HG03575 (cell line): Measurements from ENCODE around the gene WDR35.
"Not testable (repeated sequence)": the region's sequence is repeated elsewhere in the genome, so short reads cannot be mapped to it uniquely, and the experiment has no call there.

Experiments
- ATAC-seq: cut with Tn5 transposase; IDR thresholded peaks from one replicate; pipeline ENCODE4 v1.9.1; 2021; ENCODE audit not compliant: unreplicated experiment, insufficient number of reproducible peaks, low FRiP score; ENCODE audit errors: extremely low read depth

WDR35 gene

GRCh38 chr2:19949071-19949470, 40.8 kb downstream of the WDR35 start:
- no peak for ATAC-seq

- ATAC-seq: no peak
Measured at GRCh38 chr2:19947184-19947940, 42.5 kb downstream of the WDR35 start.

GRCh38 chr2:19944205-19944845, 45.6 kb downstream of the WDR35 start:
- no peak for ATAC-seq

- no peak for ATAC-seq
Measured at GRCh38 chr2:19943189-19943588, 46.7 kb downstream of the WDR35 start.

GRCh38 chr2:19942199-19942598, 47.7 kb downstream of the WDR35 start:
- ATAC-seq: no peak

GRCh38 chr2:19937004-19937403, 52.9 kb downstream of the WDR35 start:
- no peak for ATAC-seq

- no peak for ATAC-seq
Measured at GRCh38 chr2:19936203-19936602, 53.7 kb downstream of the WDR35 start.

- no peak for ATAC-seq
Measured at GRCh38 chr2:19933351-19933981, 56.4 kb downstream of the WDR35 start.

GRCh38 chr2:19932928-19933327, 57.0 kb downstream of the WDR35 start:
- ATAC-seq: no peak

GRCh38 chr2:19929226-19929625, 60.7 kb downstream of the WDR35 start:
- ATAC-seq: no peak

- not testable (repeated sequence) for ATAC-seq
Measured at GRCh38 chr2:19927816-19928215, 62.1 kb downstream of the WDR35 start.

- ATAC-seq: not testable (repeated sequence)
Measured at GRCh38 chr2:19924526-19924925, 65.4 kb downstream of the WDR35 start.

GRCh38 chr2:19922188-19922587, 67.7 kb downstream of the WDR35 start:
- not testable (repeated sequence) for ATAC-seq

- ATAC-seq: no peak
Measured at GRCh38 chr2:19916385-19916950, 73.4 kb downstream of the WDR35 start.

GRCh38 chr2:19914266-19914975, 75.5 kb downstream of the WDR35 start:
- ATAC-seq: no peak

- ATAC-seq: no peak
Measured at GRCh38 chr2:19911808-19912509, 77.9 kb downstream of the WDR35 start.

GRCh38 chr2:19902216-19902740, 87.6 kb downstream of the WDR35 start:
- no peak for ATAC-seq

GRCh38 chr2:19901442-19902215, 88.3 kb downstream of the WDR35 start, which contains the start of gene TTC32:
TSS of gene TTC32 (minus strand) at chr2:19901983. CDS start at chr2:19901854, 129 bp downstream.
- peak; percentile 33 for ATAC-seq
